Pancreas (tissue), 10 donors: ENCODE measurements around the gene C6orf136. TPM values are rescaled to one million over a fixed set of nuclear protein-coding genes. Genes with fewer than 3 reads are reported as not detected.
"Not testable (repeated sequence)": the region's sequence is repeated elsewhere in the genome, so short reads cannot be mapped to it uniquely, and the experiment has no call there.

Experiments used
- ATAC-seq, 4 donors: fragments of 200-7000 bp; cut with Tn5 transposase; one replicate each; pipeline versions ENCODE4 v1.8.0 to v1.9.1; 2020; ENCODE audit warnings: mild to moderate bottlenecking in 4 of 4, moderate library complexity in 4 of 4
- DNase-seq, 6 donors: peaks; one replicate each; pipeline ENCODE4 v3.0.0-alpha.2; 2020
- FAIRE-seq: peaks from 2 replicates; lab custom pipeline; 2012; peaks lifted over from hg19 to GRCh38; lab: Jason Lieb, UNC
- H3K27ac ChIP-seq, 4 donors: fragments of 200-600 bp; sonication (generic); 1 replicate in 3 of 4; 2 replicates in 1 of 4; pipeline versions ENCODE4 v1.5.0 to v1.8.0; 2020
- H3K27me3 ChIP-seq, 4 donors: fragments of 200-600 bp; one replicate each; pipeline ENCODE4 v1.8.0; 2021
- H3K36me3 ChIP-seq, 3 donors: fragments of 200-600 bp; sonication (generic) in 1 of 3; one replicate each; pipeline versions ENCODE4 v1.5.0 to v1.8.0; 2020 to 2021
- H3K4me1 ChIP-seq, 3 donors: fragments of 200-600 bp; one replicate each; pipeline ENCODE4 v1.8.0; 2021
- H3K4me3 ChIP-seq, 4 donors: fragments of 200-600 bp; sonication (generic) in 2 of 4; one replicate each; pipeline versions ENCODE4 v1.5.0 to v1.8.0; 2020 to 2021
- H3K9me3 ChIP-seq, 4 donors: fragments of 200-600 bp; one replicate each; pipeline ENCODE4 v1.8.0; 2021
- WGBS, 2 donors: extraction: QIAGEN DNeasy Blood & Tissue Kit; methylation state at CpG; one replicate each; pipeline ENCODE4 v1.1.7; 2013; 5-methylcytosine and 5-hydroxymethylcytosine counted together
- intact Hi-C, 3 donors: fragments of 100-400 bp; cut with DNase I; formaldehyde crosslinking; loops; one replicate each; pipeline versions ENCODE4 v1.11.1 to v1.14.2; 2022
- polyA plus RNA-seq, 2 donors: library from polyadenylated mRNA; stranded (reverse); fragments of 200-250 nt; gene quantifications; one replicate each; pipeline ENCODE4 v1.2.3, GENCODE V29; 2013
- total RNA-seq, 6 donors: library from RNA; stranded (reverse); fragmentation: NEBNext Ultra II Directional in 4 of 6; extraction: Animal tissue kit (Norgen Biotek cat#: 25700) in 4 of 6; gene quantifications; one replicate each; pipeline versions ENCODE4 v1.2.1 to v1.2.4, GENCODE V29; 2021 to 2023
- TF ChIP-seq, protein P1 (sequence below), 4 donors: fragments of 200-600 bp; sonication (generic) in 3 of 4; IDR thresholded peaks; one replicate each; pipeline versions ENCODE4 v1.5.0 to v1.8.0; 2021; ENCODE audit warnings: antibody characterized with exemption in 4 of 4
- donor health status: healthy with polysubstance abuse.
- donor health status: DM: no; HTN: no; CAD: no; lungs with moderate emphysema.
- donor health status: DM: no; HTN: no; CAD: no.
- donor health status: control.
- donor health status: control.
- donor health status: Bipolar disorder and iron deficiency.
- donor health status: DM: yes; HTN: yes; CAD: no.
- donor health status: DM: no; HTN: no; CAD: no.
- donor health status: DM: no; HTN: no; CAD: no.
- donor health status: DM: yes; HTN: yes; CAD: no.

Gene C6orf136
- total and polyA plus RNA-seq, 8 donors: 7.9 to 57.1 (median 11.7) TPM

DNA sequence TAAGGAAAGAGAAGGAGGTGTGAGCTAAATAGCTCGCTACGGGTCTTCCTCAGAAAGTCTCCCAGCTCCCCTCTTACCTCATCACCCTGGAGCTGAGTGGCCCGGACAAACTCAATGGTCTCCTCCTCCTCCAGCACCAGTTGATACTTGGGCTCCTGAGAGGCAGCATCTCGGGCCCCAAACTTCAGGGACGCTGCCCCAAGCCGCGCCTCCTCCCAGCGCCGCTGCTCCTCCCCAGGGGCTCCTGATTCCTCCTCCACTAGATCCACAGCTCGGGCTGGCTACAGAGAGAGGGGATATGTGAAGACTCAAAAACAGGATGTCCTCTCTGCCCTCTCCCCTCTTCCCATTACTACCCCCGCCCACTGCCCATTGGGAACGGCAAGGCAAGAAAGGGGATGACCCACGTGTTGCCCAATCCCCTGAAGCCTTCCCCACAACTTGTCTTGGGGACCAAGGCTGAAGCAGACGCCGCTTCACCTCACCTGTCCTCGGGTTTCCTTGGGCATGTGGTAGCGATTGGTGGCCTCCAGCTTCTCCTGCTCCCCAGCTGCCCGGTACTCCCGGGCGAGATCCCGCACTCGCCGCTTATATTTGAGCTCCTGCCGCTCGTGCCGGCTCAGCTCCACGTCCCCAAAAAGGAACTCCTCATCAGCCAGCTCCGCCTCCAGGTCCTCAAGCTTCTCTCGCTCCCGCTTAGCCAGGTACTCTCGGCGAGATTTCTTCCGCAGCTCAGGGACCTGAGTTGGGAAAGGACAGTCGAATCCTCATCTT, 18.2 kb downstream of the C6orf136 start:
- intact Hi-C loops: no loop called here
- no peak overlapping the region for H3K27ac ChIP-seq
- DNase-seq: no peak
- H3K27me3 ChIP-seq: no peaks in the 10 kb centered on the region
- FAIRE-seq: no peak
- peaks cover 3 to 67% (median 34%) of the 10 kb centered on the region in 3 donors for H3K36me3 ChIP-seq
- ATAC-seq: no peak
- H3K4me1 ChIP-seq: no peaks in the 10 kb centered on the region
- TF ChIP-seq, protein P1, sequence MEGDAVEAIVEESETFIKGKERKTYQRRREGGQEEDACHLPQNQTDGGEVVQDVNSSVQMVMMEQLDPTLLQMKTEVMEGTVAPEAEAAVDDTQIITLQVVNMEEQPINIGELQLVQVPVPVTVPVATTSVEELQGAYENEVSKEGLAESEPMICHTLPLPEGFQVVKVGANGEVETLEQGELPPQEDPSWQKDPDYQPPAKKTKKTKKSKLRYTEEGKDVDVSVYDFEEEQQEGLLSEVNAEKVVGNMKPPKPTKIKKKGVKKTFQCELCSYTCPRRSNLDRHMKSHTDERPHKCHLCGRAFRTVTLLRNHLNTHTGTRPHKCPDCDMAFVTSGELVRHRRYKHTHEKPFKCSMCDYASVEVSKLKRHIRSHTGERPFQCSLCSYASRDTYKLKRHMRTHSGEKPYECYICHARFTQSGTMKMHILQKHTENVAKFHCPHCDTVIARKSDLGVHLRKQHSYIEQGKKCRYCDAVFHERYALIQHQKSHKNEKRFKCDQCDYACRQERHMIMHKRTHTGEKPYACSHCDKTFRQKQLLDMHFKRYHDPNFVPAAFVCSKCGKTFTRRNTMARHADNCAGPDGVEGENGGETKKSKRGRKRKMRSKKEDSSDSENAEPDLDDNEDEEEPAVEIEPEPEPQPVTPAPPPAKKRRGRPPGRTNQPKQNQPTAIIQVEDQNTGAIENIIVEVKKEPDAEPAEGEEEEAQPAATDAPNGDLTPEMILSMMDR (IDR thresholded peaks at IDR 0.05): no peak
- 90 to 93% methylated on average over 34 of the region's 34 CpGs for WGBS, 2 donors
- H3K9me3 ChIP-seq: no peaks in the 10 kb centered on the region
- no peak overlapping the region for H3K4me3 ChIP-seq

DNA sequence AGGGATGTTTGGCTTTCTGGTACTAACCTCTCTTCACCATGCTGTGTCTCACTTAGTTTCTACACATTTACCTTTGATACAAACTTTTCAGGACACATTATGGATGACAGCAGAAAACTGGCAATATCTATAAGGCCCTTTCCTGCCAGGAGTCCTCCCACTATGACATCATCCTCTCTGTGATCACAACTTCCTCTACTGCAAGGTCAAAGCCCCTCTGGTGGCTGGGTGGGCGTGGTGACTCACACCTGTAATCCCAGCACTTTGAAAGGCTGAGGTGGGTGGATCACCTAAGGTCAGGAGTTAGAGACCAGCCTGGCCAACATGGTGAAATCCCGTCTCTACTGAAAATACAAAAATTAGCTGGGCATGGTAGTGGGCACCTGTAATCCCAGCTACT, 19.4 kb downstream of the C6orf136 start:
- H3K27ac ChIP-seq, H3K9me3 ChIP-seq, intact Hi-C loops, H3K27me3 ChIP-seq, H3K4me3 ChIP-seq, H3K4me1 ChIP-seq, FAIRE-seq, DNase-seq: not testable (repeated sequence)
- H3K36me3 ChIP-seq: peaks cover 3 to 60% (median 30%) of the 10 kb centered on the region in 3 donors
- WGBS, 2 donors: 74 to 76% methylated on average over 2 of the region's 2 CpGs
- ATAC-seq: peak in 1 of 4 donors; percentile 31

DNA sequence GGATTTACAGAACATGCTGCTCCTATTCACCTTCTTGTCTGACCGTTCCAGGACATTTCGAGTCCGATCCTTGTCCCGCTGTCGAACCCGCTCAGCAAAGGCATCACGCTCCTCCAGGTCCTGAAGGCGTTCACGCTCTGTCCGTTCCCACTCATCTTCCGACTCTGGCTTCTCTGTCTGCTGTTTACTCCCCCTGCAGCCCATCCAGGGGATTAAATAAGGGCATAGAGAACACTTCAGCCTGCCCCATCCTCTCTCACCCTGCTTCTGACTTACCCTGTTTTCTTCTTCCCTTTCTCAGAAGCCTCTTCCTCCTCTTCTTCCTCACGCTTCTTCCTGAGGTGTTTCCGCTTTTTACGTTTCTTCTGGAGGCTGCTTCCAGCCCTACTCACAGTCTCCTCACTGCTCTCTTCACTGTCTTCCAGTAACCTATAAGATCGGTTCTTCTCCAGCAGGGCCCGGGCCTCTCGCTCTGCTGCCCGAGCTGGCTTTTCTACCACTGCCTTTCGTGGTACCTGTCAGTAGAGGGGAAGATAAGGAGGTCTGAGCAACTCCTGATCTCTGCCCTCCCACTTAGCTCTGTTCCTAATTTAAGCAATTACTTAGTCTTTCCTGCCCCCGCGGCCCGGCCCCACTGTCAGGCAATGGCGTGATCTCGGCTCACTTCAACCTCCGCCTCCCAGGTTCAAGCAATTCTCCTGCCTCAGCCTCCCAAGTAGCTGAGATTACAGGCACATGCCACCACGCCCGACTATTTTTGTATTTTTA, 24.0 kb downstream of the C6orf136 start:
- DNase-seq (peak in 1 of 6 donors; percentile 24), ATAC-seq (no peak), FAIRE-seq (no peak)
- H3K4me1 ChIP-seq: peaks cover 5 to 13% (median 6%) of the 10 kb centered on the region in 3 donors
- H3K27ac ChIP-seq: no peak overlapping the region
- WGBS, 2 donors: 83 to 86% methylated on average over 27 of the region's 27 CpGs
- TF ChIP-seq, protein P1 (IDR thresholded peaks at IDR 0.05): no peak
- no peak overlapping the region for H3K4me3 ChIP-seq
- no peaks in the 10 kb centered on the region for H3K9me3 ChIP-seq
- peaks cover 0 to 14% (median 0%) of the 10 kb centered on the region in 3 donors for H3K36me3 ChIP-seq
- no peaks in the 10 kb centered on the region for H3K27me3 ChIP-seq
- intact Hi-C loops: no loop called here

DNA sequence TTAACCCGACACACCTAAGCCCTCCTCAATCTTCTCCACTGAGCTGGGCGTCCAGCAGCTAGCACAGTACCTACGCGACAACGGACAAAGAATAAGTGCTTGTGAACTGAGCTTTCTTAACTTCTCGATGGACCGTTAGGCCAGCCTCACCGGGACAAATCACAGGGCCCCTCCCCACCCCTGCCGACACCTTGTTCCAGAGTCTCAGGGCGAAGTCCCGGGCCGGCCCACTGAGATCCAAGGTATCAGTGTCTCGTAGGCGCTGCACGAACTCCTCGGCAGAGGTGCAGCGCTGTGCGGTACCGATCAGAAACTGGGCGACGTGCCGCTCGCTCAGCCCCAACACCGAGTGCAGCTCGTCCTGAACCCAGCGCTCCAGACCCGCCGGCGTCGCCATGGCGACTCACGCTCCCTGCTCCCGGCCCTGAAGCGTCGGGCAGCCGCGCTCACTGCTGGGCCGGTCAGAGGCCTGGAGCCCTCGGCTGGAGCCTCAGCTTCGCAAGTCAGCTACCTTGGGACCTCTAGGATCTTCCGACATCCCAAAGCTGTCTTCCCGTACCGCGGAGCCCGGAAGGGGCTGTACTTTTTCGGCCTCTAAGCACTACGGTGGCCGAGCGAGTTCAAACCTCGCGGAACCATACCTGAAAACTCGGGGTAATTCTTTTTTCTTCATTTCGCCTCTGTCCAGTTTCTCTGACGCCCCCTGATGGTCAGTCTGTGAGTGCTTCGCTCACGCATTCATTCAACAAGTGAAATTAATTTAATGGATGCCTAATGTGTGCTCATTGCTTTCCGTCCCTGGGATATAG, 25.7 kb downstream of the C6orf136 start, which contains the start of gene DHX16:
Gene DHX16, minus strand, starts transcription at position 562 of the 809 bp plus-strand sequence. Its CDS starts 165 bp downstream, at position 397.
- H3K9me3 ChIP-seq: no peaks in the 10 kb centered on the region
- peak within 1 kb of the TSS; percentile 88 to 96 (median 92) for H3K4me3 ChIP-seq
- peak within 1 kb of the TSS in 3 of 4 donors; percentile 26 to 48 (median 28) for H3K27ac ChIP-seq
- peaks cover 5 to 13% (median 6%) of the 10 kb centered on the region in 3 donors for H3K4me1 ChIP-seq
- ATAC-seq (peak; percentile 94 to 97 (median 96)), DNase-seq (peak; percentile 92 to 97 (median 95)), FAIRE-seq (peak; percentile 88)
- WGBS, 2 donors: 0% methylated on average over 57 of the region's 57 CpGs
- no peaks in the 10 kb centered on the region for H3K27me3 ChIP-seq
- H3K36me3 ChIP-seq: peaks cover 0 to 13% (median 0%) of the 10 kb centered on the region in 3 donors
- TF ChIP-seq, protein P1 (IDR thresholded peaks at IDR 0.05): peak; percentile 70 to 81 (median 76)
- intact Hi-C loops: no loop called here
